Lower leg skin (tissue), 4 donors: ENCODE data around the gene RAB3C. TPM values are rescaled to one million over a fixed set of nuclear protein-coding genes. Genes with fewer than 3 reads are reported as not detected.

Experiments used
- DNase-seq, 2 donors: peaks; one replicate each; pipeline ENCODE4 v3.0.0-alpha.2; 2019; ENCODE audit warnings: low spot score in 2 of 2
- H3K4me3 ChIP-seq: fragments of 200-600 bp; sonication (generic); 2 replicates; pipeline ENCODE4 v1.5.1; 2017; ENCODE audit warnings: mild to moderate bottlenecking, low read depth; ENCODE audit not compliant: poor library complexity, severe bottlenecking
- CTCF ChIP-seq, 3 donors: fragments of 450-650 bp; IDR thresholded peaks; one replicate each; pipeline ENCODE4 v1.5.1; 2016; ENCODE audit warnings: antibody characterized with exemption in 3 of 3, mild to moderate bottlenecking in 3 of 3, moderate library complexity in 2 of 3
- POLR2A ChIP-seq, 2 donors: fragments of 450-650 bp; IDR thresholded peaks; one replicate each; pipeline ENCODE4 v1.6.1; 2016 to 2017; ENCODE audit warnings: antibody characterized with exemption in 2 of 2, mild to moderate bottlenecking in 1 of 2, moderate library complexity in 1 of 2
- WGBS, 2 donors: methylation state at CpG; one replicate each; pipeline ENCODE4 v1.1.5; 2018; 5-methylcytosine and 5-hydroxymethylcytosine counted together
- intact Hi-C: fragments of 100-400 bp; cut with DNase I; formaldehyde crosslinking; loops from one replicate; pipeline ENCODE4 v1.15.0; 2023; ENCODE audit warnings: low total_unique reads
- total RNA-seq, 4 donors: library from RNA; depleted of rRNA; stranded (reverse); fragments of >200 nt; gene quantifications; one replicate each; pipeline ENCODE4 v1.1.0, GENCODE V29; 2016

The RAB3C gene
- total RNA-seq, 4 donors from 2014 or later, result 0.04 to 1.2 (median 0.14) TPM

GRCh38 chr5:58770136-58770535 lies 187.3 kb downstream of the RAB3C start:
- intact Hi-C loops, result no loop called here
- 64 to 73% methylated on average over 3 of the region's 3 CpGs for WGBS, 2 donors
- no peak for DNase-seq
- no peak overlapping the region for H3K4me3 ChIP-seq
- TF ChIP-seq POLR2A (IDR thresholded peaks at IDR 0.05) (no peak), CTCF (IDR thresholded peaks at IDR 0.05) (no peak)

- 73 to 81% methylated on average over 2 of the region's 2 CpGs for WGBS, 2 donors
- TF ChIP-seq POLR2A (IDR thresholded peaks at IDR 0.05), result no peak
- TF ChIP-seq CTCF (IDR thresholded peaks at IDR 0.05), result no peak
- H3K4me3 ChIP-seq, result no peak overlapping the region
- DNase-seq, result no peak
- intact Hi-C loops, result loop anchor here (1.0 kb wide), 1 partner anchor 26 kb away; no protein-coding TSS in a partner anchor
Observed at GRCh38 chr5:58771796-58772195, 188.9 kb downstream of the RAB3C start.

- no peak for DNase-seq
- H3K4me3 ChIP-seq, result no peak overlapping the region
- intact Hi-C loops, result no loop called here
- TF ChIP-seq CTCF (IDR thresholded peaks at IDR 0.05), result no peak
- TF ChIP-seq POLR2A (IDR thresholded peaks at IDR 0.05), result no peak
- 15 to 16% methylated on average over 2 of the region's 2 CpGs for WGBS, 2 donors
Observed at GRCh38 chr5:58773744-58774441, 191.0 kb downstream of the RAB3C start.

- H3K4me3 ChIP-seq, result no peak overlapping the region
- no peak for DNase-seq
- WGBS, 2 donors, result 70 to 85% methylated on average over 2 of the region's 2 CpGs
- TF ChIP-seq CTCF (IDR thresholded peaks at IDR 0.05) (no peak), POLR2A (IDR thresholded peaks at IDR 0.05) (no peak)
- intact Hi-C loops, result no loop called here
Observed at GRCh38 chr5:58774937-58775336, 192.1 kb downstream of the RAB3C start.

GRCh38 chr5:58775701-58776262 lies 192.9 kb downstream of the RAB3C start:
- TF ChIP-seq POLR2A (IDR thresholded peaks at IDR 0.05), result no peak
- no peak for TF ChIP-seq CTCF (IDR thresholded peaks at IDR 0.05)
- no peak overlapping the region for H3K4me3 ChIP-seq
- 61 to 72% methylated on average over 2 of the region's 2 CpGs for WGBS, 2 donors
- no peak for DNase-seq
- intact Hi-C loops, result no loop called here
